Activated CD4-positive, alpha-beta T cell treated with anti-CD3 and anti-CD28 coated beads, Interleukin-2, amount 10 ng/mL, durations not matched to agents 24 days and 14 days (primary cell): ENCODE data around the gene OTUD1. TPM values are rescaled to one million over a fixed set of nuclear protein-coding genes. Genes with fewer than 3 reads are reported as not detected.
A peak's percentile ranks its signal among the peaks of the same experiment; 100 is the strongest.

Source experiments
- DNase-seq: peaks from one replicate; pipeline ENCODE4 v3.0.0; 2022
- H3K27ac Mint-ChIP-seq: one replicate; pipeline ENCODE4 v1.8.0; 2022; ENCODE audit warnings: mild to moderate bottlenecking, mixed read lengths
- H3K27me3 Mint-ChIP-seq: one replicate; pipeline ENCODE4 v1.8.0; 2022; ENCODE audit warnings: mixed read lengths
- H3K36me3 Mint-ChIP-seq: one replicate; pipeline ENCODE4 v1.8.0; 2022; ENCODE audit warnings: low read depth, mild to moderate bottlenecking, mixed read lengths
- H3K4me1 Mint-ChIP-seq: one replicate; pipeline ENCODE4 v1.8.0; 2021; ENCODE audit warnings: mixed read lengths
- H3K4me3 Mint-ChIP-seq: one replicate; pipeline ENCODE4 v1.8.0; 2022; ENCODE audit warnings: mild to moderate bottlenecking, moderate library complexity, mixed read lengths
- H3K9me3 Mint-ChIP-seq: one replicate; pipeline ENCODE4 v1.8.0; 2021; ENCODE audit warnings: mixed read lengths
- intact Hi-C: fragments of 100-400 bp; cut with micrococcal nuclease; formaldehyde crosslinking; loops from one replicate; pipeline ENCODE4 v1.15.1; 2023
- total RNA-seq: library from RNA; stranded (reverse); gene quantifications from 2 replicates; pipeline ENCODE4 v1.2.3, GENCODE V29; 2022

OTUD1 gene
- total RNA-seq, 1 donor from 2014 or later: 12.6 TPM

DNA sequence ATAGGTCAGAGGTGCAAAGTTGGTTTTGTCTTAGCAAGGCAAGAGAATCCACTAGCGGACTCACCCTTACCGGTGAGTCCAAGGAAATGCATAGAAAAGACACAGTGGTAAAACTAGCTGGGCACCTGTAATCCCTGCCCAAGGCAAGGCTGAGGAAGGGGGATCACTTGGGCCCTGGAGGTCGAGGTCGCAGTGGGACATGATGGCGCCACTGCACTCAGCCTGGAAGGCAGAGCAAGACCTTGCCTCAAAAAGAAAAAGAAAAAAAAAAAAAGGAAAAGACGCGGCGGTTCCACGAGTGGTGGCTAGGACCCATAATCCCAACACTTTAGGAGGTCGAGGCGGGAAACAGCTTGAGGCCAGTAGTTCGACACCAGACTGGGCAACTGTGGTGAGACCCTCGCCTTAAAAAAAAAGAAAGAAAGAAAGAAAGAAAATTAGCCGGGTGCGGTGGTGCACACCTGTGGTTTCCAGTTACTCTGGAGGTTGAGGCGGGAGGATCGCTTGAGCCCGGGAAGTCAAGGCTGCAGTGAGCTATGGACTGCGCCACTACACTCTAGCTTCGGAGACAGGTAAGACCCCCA lies 820 bp upstream of the OTUD1 start:
- intact Hi-C loops: loop anchor here (2.0 to 5.0 kb wide), 4 partner anchors 75 to 1579 kb away; partner anchors contain the start of genes ENKUR, MSRB2 and THNSL1
- DNase-seq: no peak
- Mint-ChIP-seq H3K9me3 (no peaks in the 10 kb centered on the region), H3K27ac (peak overlapping the region; percentile 86), H3K27me3 (no peaks in the 10 kb centered on the region), H3K4me1 (peaks cover 34% of the 10 kb centered on the region), H3K4me3 (peak overlapping the region; percentile 81), H3K36me3 (peaks cover 22% of the 10 kb centered on the region)

GRCh38 chr10:23439452-23439960 lies 631 bp downstream of the OTUD1 start:
- no peak for DNase-seq
- Mint-ChIP-seq H3K4me3 (peak overlapping the region; percentile 96), H3K27me3 (no peaks in the 10 kb centered on the region), H3K9me3 (no peaks in the 10 kb centered on the region), H3K4me1 (peaks cover 40% of the 10 kb centered on the region), H3K36me3 (peaks cover 26% of the 10 kb centered on the region), H3K27ac (peak overlapping the region; percentile 37)
- intact Hi-C loops: loop anchor here (2.0 to 5.0 kb wide), 4 partner anchors 77 to 1578 kb away; partner anchors contain the start of genes ENKUR, MSRB2 and THNSL1

GRCh38 chr10:23439961-23440889 lies 1.4 kb downstream of the OTUD1 start:
- H3K36me3 Mint-ChIP-seq: peaks cover 26% of the 10 kb centered on the region
- peak overlapping the region; percentile 96 for H3K4me3 Mint-ChIP-seq
- H3K9me3 Mint-ChIP-seq: no peaks in the 10 kb centered on the region
- no peaks in the 10 kb centered on the region for H3K27me3 Mint-ChIP-seq
- peak overlapping the region; percentile 90 for H3K27ac Mint-ChIP-seq
- intact Hi-C loops: loop anchor here (1.0 to 10.0 kb wide), 8 partner anchors 8 to 1577 kb away; partner anchors contain the start of genes ARHGAP21, ENKUR, MSRB2 and THNSL1
- DNase-seq: peak; percentile 82
- H3K4me1 Mint-ChIP-seq: peaks cover 43% of the 10 kb centered on the region

DNA sequence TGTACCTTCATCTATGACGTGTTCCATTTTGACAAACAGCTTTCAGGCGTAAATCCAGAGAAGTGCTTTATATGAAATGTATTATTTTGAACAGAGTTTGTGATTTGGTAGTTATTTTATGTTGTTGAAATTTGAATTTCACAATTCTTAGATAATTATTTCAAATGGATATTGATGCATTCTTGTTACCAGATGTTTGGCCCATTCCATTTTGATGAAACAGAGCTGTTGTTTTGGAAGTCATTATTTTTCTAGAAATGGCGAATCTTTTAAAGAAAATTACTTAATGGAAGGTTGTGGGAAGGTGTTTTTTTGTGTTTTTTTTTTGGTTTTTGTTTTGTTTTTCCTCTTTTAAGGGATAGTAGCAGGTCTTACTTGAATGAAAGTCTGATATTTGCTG lies 2.4 kb downstream of the OTUD1 start:
- no peak for DNase-seq
- intact Hi-C loops: loop anchor here (2.0 to 10.0 kb wide), 3 partner anchors 71 to 1284 kb away; partner anchors contain the start of gene ARHGAP21
- no peaks in the 10 kb centered on the region for H3K9me3 Mint-ChIP-seq
- peaks cover 31% of the 10 kb centered on the region for H3K36me3 Mint-ChIP-seq
- peak overlapping the region; percentile 96 for H3K4me3 Mint-ChIP-seq
- peak overlapping the region; percentile 90 for H3K27ac Mint-ChIP-seq
- no peaks in the 10 kb centered on the region for H3K27me3 Mint-ChIP-seq
- H3K4me1 Mint-ChIP-seq: peaks cover 46% of the 10 kb centered on the region

- no peak for DNase-seq
- peaks cover 35% of the 10 kb centered on the region for H3K36me3 Mint-ChIP-seq
- H3K4me1 Mint-ChIP-seq: peaks cover 46% of the 10 kb centered on the region
- intact Hi-C loops: loop anchor here (5.0 to 10.0 kb wide), 2 partner anchors 69 to 1282 kb away; partner anchors contain the start of gene ARHGAP21
- no peaks in the 10 kb centered on the region for H3K27me3 Mint-ChIP-seq
- peak overlapping the region; percentile 63 for H3K27ac Mint-ChIP-seq
- no peaks in the 10 kb centered on the region for H3K9me3 Mint-ChIP-seq
- peak overlapping the region; percentile 96 for H3K4me3 Mint-ChIP-seq
Measured at GRCh38 chr10:23442936-23443335, 4.1 kb downstream of the OTUD1 start.

GRCh38 chr10:23445591-23445990 lies 6.7 kb downstream of the OTUD1 start:
- H3K27me3 Mint-ChIP-seq: no peaks in the 10 kb centered on the region
- no peak for DNase-seq
- intact Hi-C loops: loop anchor here (5.0 to 10.0 kb wide), 2 partner anchors 87 to 1279 kb away; partner anchors contain the start of gene ARHGAP21
- H3K9me3 Mint-ChIP-seq: no peaks in the 10 kb centered on the region
- peaks cover 54% of the 10 kb centered on the region for H3K4me1 Mint-ChIP-seq
- peaks cover 37% of the 10 kb centered on the region for H3K36me3 Mint-ChIP-seq
- H3K4me3 Mint-ChIP-seq: peak overlapping the region; percentile 29
- peak overlapping the region; percentile 14 for H3K27ac Mint-ChIP-seq

DNA sequence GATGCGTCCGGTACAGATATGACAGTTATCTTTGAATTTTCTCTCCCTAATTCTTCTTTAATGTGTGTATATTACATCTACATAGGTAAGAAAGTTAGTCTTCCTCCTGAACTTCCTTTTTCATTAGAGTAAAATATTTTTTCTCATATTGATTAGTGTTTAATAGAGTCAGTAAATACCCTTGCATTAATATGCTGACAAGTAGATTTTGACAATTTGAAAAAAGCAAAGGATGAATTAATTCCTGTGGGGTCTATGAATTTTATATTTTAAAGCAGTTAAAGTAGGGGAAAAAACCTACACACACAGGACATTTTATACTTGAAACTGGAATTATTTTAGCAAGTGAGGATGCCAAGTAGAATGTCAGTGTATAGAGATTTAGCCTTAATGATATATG lies 9.4 kb downstream of the OTUD1 start:
- intact Hi-C loops: loop anchor here (1.0 to 10.0 kb wide), 5 partner anchors 8 to 1276 kb away; partner anchors contain the start of gene ARHGAP21

DNA sequence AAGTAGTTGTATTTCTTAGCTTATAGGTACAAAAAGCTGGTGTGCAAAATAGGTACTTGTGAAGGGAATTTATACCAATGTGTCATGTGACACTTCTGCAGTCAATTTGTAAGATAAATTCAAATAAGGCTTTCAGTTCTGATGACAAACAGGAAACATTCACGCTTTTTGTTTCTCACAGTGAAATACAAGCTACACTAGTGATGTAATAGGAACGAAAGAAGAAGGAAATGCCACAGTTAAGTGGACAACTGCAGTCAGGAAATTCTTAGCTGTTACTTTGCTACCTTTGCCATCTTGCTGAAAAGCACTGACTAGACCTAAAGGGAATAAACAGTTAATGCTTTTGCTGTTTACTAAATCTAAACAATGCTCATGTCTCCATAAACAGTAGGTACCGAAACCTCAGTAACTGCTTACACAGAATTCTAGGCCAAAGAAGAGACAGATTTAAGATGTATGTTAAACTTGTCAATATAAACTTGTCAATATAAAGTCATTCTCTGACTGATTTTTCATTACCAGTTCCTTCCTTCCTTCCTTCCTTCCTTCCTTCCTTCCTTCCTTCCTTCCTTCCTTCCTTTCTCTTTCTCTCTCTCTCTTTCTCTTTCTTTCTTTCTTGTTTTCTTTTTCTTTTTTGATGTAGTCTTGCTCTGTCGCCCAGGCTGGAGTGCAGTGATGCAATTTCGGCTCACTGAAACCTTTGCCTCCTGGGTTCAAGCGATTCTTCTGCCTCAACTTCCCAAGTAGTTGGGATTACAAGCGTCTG lies 10.1 kb downstream of the OTUD1 start:
- Mint-ChIP-seq H3K4me3 (peak overlapping the region; percentile 55), H3K27ac (peak overlapping the region; percentile 91), H3K9me3 (no peaks in the 10 kb centered on the region), H3K27me3 (no peaks in the 10 kb centered on the region), H3K36me3 (peaks cover 15% of the 10 kb centered on the region), H3K4me1 (peaks cover 28% of the 10 kb centered on the region)
- DNase-seq: no peak
- intact Hi-C loops: loop anchor here (1.0 to 10.0 kb wide), 5 partner anchors 9 to 1276 kb away; partner anchors contain the start of gene ARHGAP21

More for the DNA sequence above, 9.4 kb downstream of the OTUD1 start:
- no peaks in the 10 kb centered on the region for H3K9me3 Mint-ChIP-seq
- H3K27me3 Mint-ChIP-seq: no peaks in the 10 kb centered on the region
- DNase-seq: no peak
- peaks cover 31% of the 10 kb centered on the region for H3K4me1 Mint-ChIP-seq
- H3K27ac Mint-ChIP-seq: peak overlapping the region; percentile 91
- peaks cover 17% of the 10 kb centered on the region for H3K36me3 Mint-ChIP-seq
- no peak overlapping the region for H3K4me3 Mint-ChIP-seq

DNA sequence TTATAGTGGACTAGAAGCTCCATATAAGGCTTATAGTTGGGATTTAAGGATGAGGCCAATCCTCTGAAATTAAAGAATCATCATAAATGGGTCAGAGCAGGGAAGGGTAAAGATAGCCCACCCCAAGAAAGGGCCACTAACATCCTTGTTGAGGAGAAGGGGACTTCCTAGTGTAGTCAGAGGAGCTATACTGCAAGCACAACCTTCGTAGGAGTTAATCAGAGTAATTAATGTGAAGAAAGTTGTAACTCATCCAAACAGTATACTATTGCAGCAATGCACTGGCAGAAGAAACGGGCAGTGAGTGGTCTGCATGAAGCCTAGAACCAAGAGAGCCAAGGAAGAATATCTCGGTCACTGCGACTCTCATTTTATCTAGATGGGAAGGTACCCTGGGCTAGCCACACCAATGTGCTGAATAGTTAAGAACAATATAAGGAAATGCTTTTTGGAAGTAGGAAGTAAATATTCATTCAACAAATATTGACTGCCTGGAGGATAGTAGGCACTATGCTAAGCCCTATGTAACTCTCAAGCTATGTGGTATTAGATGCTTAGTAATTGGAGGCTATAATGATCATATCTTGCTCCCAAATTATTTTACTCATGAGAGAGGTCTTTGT lies 13.3 kb downstream of the OTUD1 start:
- Mint-ChIP-seq H3K36me3 (peaks cover 7% of the 10 kb centered on the region), H3K9me3 (peaks cover under 1% of the 10 kb centered on the region), H3K27me3 (no peaks in the 10 kb centered on the region), H3K27ac (no peak overlapping the region), H3K4me3 (no peak overlapping the region), H3K4me1 (peaks cover 19% of the 10 kb centered on the region)
- intact Hi-C loops: no loop called here
- no peak for DNase-seq

GRCh38 chr10:23453465-23453864 lies 14.6 kb downstream of the OTUD1 start:
- Mint-ChIP-seq H3K9me3 (peaks cover 6% of the 10 kb centered on the region), H3K4me1 (peaks cover 13% of the 10 kb centered on the region), H3K27ac (no peak overlapping the region), H3K27me3 (no peaks in the 10 kb centered on the region), H3K4me3 (no peak overlapping the region), H3K36me3 (peaks cover 4% of the 10 kb centered on the region)
- intact Hi-C loops: no loop called here
- DNase-seq: no peak

GRCh38 chr10:23457632-23458417 lies 18.9 kb downstream of the OTUD1 start:
- Mint-ChIP-seq H3K4me3 (no peak overlapping the region), H3K27ac (no peak overlapping the region)
- intact Hi-C loops: no loop called here

GRCh38 chr10:23459308-23459939 lies 20.5 kb downstream of the OTUD1 start:
- no peaks in the 10 kb centered on the region for H3K36me3 Mint-ChIP-seq
- H3K27ac Mint-ChIP-seq: no peak overlapping the region
- intact Hi-C loops: no loop called here

More at GRCh38 chr10:23457632-23458417, 18.9 kb downstream of the OTUD1 start:
- H3K27me3 Mint-ChIP-seq: no peaks in the 10 kb centered on the region
- H3K9me3 Mint-ChIP-seq: peaks cover 6% of the 10 kb centered on the region
- H3K4me1 Mint-ChIP-seq: peaks cover 4% of the 10 kb centered on the region
- no peak for DNase-seq
- H3K36me3 Mint-ChIP-seq: no peaks in the 10 kb centered on the region

More at GRCh38 chr10:23459308-23459939, 20.5 kb downstream of the OTUD1 start:
- DNase-seq: no peak
- H3K4me3 Mint-ChIP-seq: no peak overlapping the region
- H3K9me3 Mint-ChIP-seq: peaks cover 6% of the 10 kb centered on the region
- no peaks in the 10 kb centered on the region for H3K27me3 Mint-ChIP-seq
- H3K4me1 Mint-ChIP-seq: peaks cover 4% of the 10 kb centered on the region
